HCT116 (cell line): ENCODE results near the gene USP24. TPM values are rescaled to one million over a fixed set of nuclear protein-coding genes. Genes with fewer than 3 reads are reported as not detected.

Experiments used
- ATAC-seq: fragments of 200-7000 bp; cut with Tn5 transposase; 2 replicates; pipeline ENCODE4 v1.9.1; 2020; ENCODE audit warnings: mild to moderate bottlenecking, moderate library complexity
- BruUV-seq: library from RNA; stranded (reverse); fragments of 400-500 nt; replicated peaks from 2 replicates; lab custom pipeline; 2021; lab: Mats Ljungman, UMichigan
- CTCF ChIA-PET: fragments of 300-600 bp; sonication (Branson Sonifier 250); formaldehyde crosslinking; loops from one replicate; lab custom pipeline; 2021; ENCODE audit warnings: antibody characterized with exemption; lab: Charles Lee
- POLR2A ChIA-PET: fragments of 300-600, 350-600 bp; sonication (Branson Sonifier 250); formaldehyde crosslinking; loops from one replicate; lab custom pipeline; 2021; ENCODE audit warnings: antibody characterized with exemption; lab: Charles Lee
- RAD21 ChIA-PET, 2 experiments: fragments of 300-600 bp; sonication (Branson Sonifier 250); formaldehyde crosslinking; loops; one replicate each; lab custom pipeline; 2023; ENCODE audit warnings: low total read pairs in 2 of 2; ENCODE audit not compliant: uncharacterized antibody in 2 of 2, unreplicated experiment in 2 of 2, low non-redundant PET in 1 of 2; lab: Charles Lee
- DNase-seq: peaks from one replicate; pipeline ENCODE4 v3.0.0-alpha.2; 2010; ENCODE audit warnings: low read depth, low spot score
- H2AFZ ChIP-seq: fragments of 200-600 bp; shearing (Covaris generic), sonication (generic); 2 replicates; pipeline ENCODE4 v1.6.1; 2017; ENCODE audit warnings: low read depth, mixed run types, mixed read lengths, antibody characterized with exemption, low read length; ENCODE audit not compliant: poor library complexity, severe bottlenecking
- H3K27ac ChIP-seq: 2 replicates; pipeline ENCODE4 v1.5.1; 2012; ENCODE audit warnings: low read depth, low read length
- H3K27me3 ChIP-seq: fragments of 200-600 bp; sonication (generic); 2 replicates; pipeline ENCODE4 v1.6.1; 2016; ENCODE audit warnings: mixed run types, low read length, mixed read lengths; ENCODE audit not compliant: insufficient read depth
- H3K36me3 ChIP-seq, 2 experiments: fragments of 200-500 bp in 1 of 2; fragments of 200-600 bp in 1 of 2; sonication (Bioruptor generic) in 1 of 2; sonication (generic) in 1 of 2; 2 replicates each; pipeline versions ENCODE4 v1.5.1 to v1.6.1; 2014 to 2016; ENCODE audit warnings: low read length in 2 of 2, inconsistent platforms in 1 of 2, mixed read lengths in 1 of 2, mixed run types in 1 of 2; ENCODE audit not compliant: insufficient read depth in 2 of 2, control insufficient read depth in 1 of 2
- H3K4me1 ChIP-seq, 2 experiments: fragments of 200-600 bp in 1 of 2; sonication (generic) in 1 of 2; 2 replicates each; pipeline versions ENCODE4 v1.5.1 to v1.6.1; 2012 to 2017; ENCODE audit warnings: low read length in 2 of 2, inconsistent platforms in 1 of 2, mild to moderate bottlenecking in 1 of 2, mixed read lengths in 1 of 2, mixed run types in 1 of 2, moderate library complexity in 1 of 2; ENCODE audit not compliant: insufficient read depth in 2 of 2, control insufficient read depth in 1 of 2
- H3K4me2 ChIP-seq: fragments of 200-600 bp; sonication (generic); 2 replicates; pipeline ENCODE4 v1.6.1; 2017; ENCODE audit warnings: mixed run types, low read length, mixed read lengths
- H3K4me3 ChIP-seq, 2 experiments: fragments of 200-600 bp in 1 of 2; sonication (generic) in 1 of 2; replicated peaks in 1 of 2; 2 replicates each; pipeline ENCODE4 v1.5.1; 2011 to 2016; ENCODE audit warnings: low read length in 2 of 2, control low read depth in 1 of 2, low read depth in 1 of 2, mild to moderate bottlenecking in 1 of 2, mixed read lengths in 1 of 2, mixed run types in 1 of 2
- H3K79me2 ChIP-seq: fragments of 200-600 bp; sonication (generic); 2 replicates; pipeline ENCODE4 v1.6.1; 2017; ENCODE audit warnings: mild to moderate bottlenecking, mixed run types, low read length, moderate library complexity, mixed read lengths; ENCODE audit not compliant: insufficient read depth
- H3K9ac ChIP-seq: fragments of 200-600 bp; sonication (generic); 2 replicates; pipeline ENCODE4 v1.6.1; 2016; ENCODE audit warnings: low read length, mixed read lengths
- H3K9me2 ChIP-seq: fragments of 200-600 bp; sonication (generic), shearing (Covaris generic); 2 replicates; pipeline ENCODE4 v1.6.1; 2017; ENCODE audit warnings: mixed run types, mild to moderate bottlenecking, moderate library complexity; ENCODE audit not compliant: insufficient read depth
- H3K9me3 ChIP-seq, 2 experiments: fragments of 200-500 bp in 1 of 2; fragments of 200-600 bp in 1 of 2; sonication (Bioruptor generic) in 1 of 2; sonication (generic) in 1 of 2; 2 replicates each; pipeline ENCODE4 v1.6.1; 2014 to 2017; ENCODE audit warnings: low read length in 2 of 2, mixed read lengths in 2 of 2, inconsistent platforms in 1 of 2, low read depth in 1 of 2, mild to moderate bottlenecking in 1 of 2, mixed run types in 1 of 2, moderate library complexity in 1 of 2; ENCODE audit not compliant: control insufficient read depth in 1 of 2, insufficient read depth in 1 of 2
- H4K20me1 ChIP-seq: fragments of 200-600 bp; sonication (generic), shearing (Covaris generic); 2 replicates; pipeline ENCODE4 v1.6.1; 2017; ENCODE audit warnings: mixed run types, mild to moderate bottlenecking, moderate library complexity; ENCODE audit not compliant: insufficient read depth
- ATF3 ChIP-seq: IDR thresholded peaks from 2 replicates; pipeline ENCODE4 v1.6.1; 2012
- CEBPB ChIP-seq: IDR thresholded peaks from 2 replicates; pipeline ENCODE4 v1.6.1; 2012; ENCODE audit warnings: low read depth
- CTCF ChIP-seq, 3 experiments: fragments of 200-600 bp in 1 of 3; sonication (generic) in 1 of 3; IDR thresholded peaks in 2 of 3; conservative IDR thresholded peaks in 1 of 3; 2 replicates each; pipeline ENCODE4 v1.5.1; 2012 to 2017; ENCODE audit warnings: low read depth in 2 of 3, low read length in 2 of 3, antibody characterized with exemption in 1 of 3, borderline replicate concordance in 1 of 3, control low read depth in 1 of 3, mild to moderate bottlenecking in 1 of 3, mixed read lengths in 1 of 3, mixed run types in 1 of 3, moderate library complexity in 1 of 3; ENCODE audit not compliant: insufficient read depth in 1 of 3
- ELF1 ChIP-seq: IDR thresholded peaks from 2 replicates; pipeline ENCODE4 v1.6.1; 2012; ENCODE audit warnings: low read depth, borderline replicate concordance
- EZH2 ChIP-seq: fragments of 200-600 bp; sonication (generic); IDR thresholded peaks from 2 replicates; pipeline ENCODE4 v1.6.1; 2017; ENCODE audit warnings: antibody characterized with exemption, mixed run types
- JUND ChIP-seq: IDR thresholded peaks from 2 replicates; pipeline ENCODE4 v1.6.1; 2012
- POLR2AphosphoS5 ChIP-seq: IDR thresholded peaks from 2 replicates; pipeline ENCODE4 v1.6.1; 2011; ENCODE audit warnings: mild to moderate bottlenecking, low read depth, low read length, moderate library complexity
- RAD21 ChIP-seq: IDR thresholded peaks from 2 replicates; pipeline ENCODE4 v1.6.1; 2012; ENCODE audit warnings: low read depth, mild to moderate bottlenecking
- SP1 ChIP-seq: IDR thresholded peaks from 2 replicates; pipeline ENCODE4 v1.6.1; 2012; ENCODE audit warnings: low read depth
- SRF ChIP-seq: IDR thresholded peaks from 2 replicates; pipeline ENCODE4 v1.6.1; 2012; ENCODE audit warnings: low read depth
- TCF7L2 ChIP-seq: IDR thresholded peaks from 2 replicates; pipeline ENCODE4 v1.7.0; 2011; ENCODE audit warnings: borderline replicate concordance, inconsistent platforms; ENCODE audit not compliant: insufficient read depth, insufficient read length; ENCODE audit errors: extremely low read depth
- ZBTB33 ChIP-seq: IDR thresholded peaks from 2 replicates; pipeline ENCODE4 v1.6.1; 2011; ENCODE audit warnings: mild to moderate bottlenecking, low read length, moderate library complexity; ENCODE audit not compliant: insufficient replicate concordance; ENCODE audit errors: extremely low read depth
- intact Hi-C: fragments of 100-400 bp; cut with micrococcal nuclease; formaldehyde crosslinking; loops from 2 replicates; pipeline ENCODE4 v1.10.0; 2022
- total RNA-seq: library from RNA; stranded (reverse); gene quantifications from one replicate; pipeline ENCODE4 v1.2.1, GENCODE V29; 2021; ENCODE audit not compliant: unreplicated experiment

USP24 gene
- total RNA-seq, 1 experiment from 2014 or later = 34.2 TPM

GRCh38 chr1:55120538-55120937 lies 94.6 kb downstream of the USP24 start (continued):
- no peak for TF ChIP-seq ZBTB33
- no peak for TF ChIP-seq JUND
- TF ChIP-seq TCF7L2 = no peak
- no peak for TF ChIP-seq SRF

- no peak for ATAC-seq
- Histone ChIP-seq H3K36me3 (peaks cover 28 to 51% of the 10 kb centered on the region in 2 experiments), H4K20me1 (no peaks in the 10 kb centered on the region; the same call in 1 of the 2 replicates), H3K27ac (no peak overlapping the region), H3K27me3 (no peaks in the 10 kb centered on the region), H3K4me3 (no peak overlapping the region), H3K9me2 (no peaks in the 10 kb centered on the region), H2AFZ (no peak overlapping the region), H3K79me2 (peaks cover 6% of the 10 kb centered on the region; the same call in 1 of the 2 replicates), H3K9ac (no peak overlapping the region), H3K4me1 (no peaks in the 10 kb centered on the region), H3K9me3 (no peaks in the 10 kb centered on the region), H3K4me2 (no peak overlapping the region)
- ChIA-PET POLR2A (no interaction called here), CTCF (no interaction called here), RAD21 (no interaction called here)
- no TSS peak for BruUV-seq
- TF ChIP-seq ELF1 (no peak), EZH2 (no peak), ATF3 (no peak), RAD21 (no peak), POLR2AphosphoS5 (no peak), JUND (no peak), CTCF (IDR thresholded peaks at IDR 0.05 in 2 of 3, conservative IDR thresholded peaks at IDR 0.05 in 1 of 3; ENCODE audit: borderline replicate concordance in 1 of 3, insufficient read depth in 1 of 3, low read depth in 2 of 3, low read length in 2 of 3) (no peak), CEBPB (no peak), SP1 (no peak), TCF7L2 (no peak)
- no peak for DNase-seq
- intact Hi-C loops = no loop called here
These were observed 96.4 kb downstream of the USP24 start for GRCh38 chr1:55118651-55119329.
